Measurements from ENCODE around the gene DDAH1.
"Not testable (repeated sequence)": the region's sequence is repeated elsewhere in the genome, so short reads cannot be mapped to it uniquely, and the experiment has no call there.

Gene DDAH1

DNA sequence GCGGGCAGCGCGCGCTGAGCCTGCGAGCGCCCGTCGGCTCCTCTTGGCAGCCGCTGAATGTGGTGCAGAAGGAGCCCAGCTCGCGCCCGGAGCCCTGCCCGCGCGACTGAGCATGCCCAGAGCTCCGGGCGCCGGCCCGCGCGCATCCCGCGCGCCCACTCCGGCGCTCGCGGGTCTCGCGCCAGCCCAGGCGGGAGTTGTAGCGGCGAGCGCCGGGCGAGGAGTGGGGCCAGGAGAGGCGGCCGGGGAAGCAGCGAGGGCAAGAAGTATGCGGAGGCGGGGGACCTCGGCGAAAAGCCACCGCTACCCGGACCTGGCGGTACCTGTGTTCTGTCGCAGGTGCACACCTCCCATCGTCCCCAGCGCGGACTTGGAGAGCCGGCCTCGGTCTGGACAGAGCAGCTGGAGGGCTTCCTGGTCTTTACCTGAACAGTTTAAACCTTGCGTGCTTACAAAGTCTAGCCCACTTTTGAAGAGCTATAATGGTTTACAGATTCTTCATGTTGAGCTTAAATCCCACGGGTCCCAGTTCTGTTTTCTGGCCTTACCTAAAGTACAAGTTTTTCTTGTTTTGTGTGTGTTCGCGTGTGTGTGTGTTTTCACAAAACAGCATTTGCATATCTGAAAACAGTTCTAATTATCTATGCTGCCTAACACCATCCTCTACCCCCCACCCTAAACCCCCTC is at the start of gene DDAH1:
TSS of gene DDAH1 (minus strand) at position 61 of the 687 bp plus-strand sequence. CDS start 114 bp downstream, outside the sequence.
- no peak for DNase-seq (ENCODE audit: low read depth in 2 of 2)

- DNase-seq (ENCODE audit: low read depth in 2 of 2), result not testable (repeated sequence)
These were observed 49.0 kb upstream of the DDAH1 start for GRCh38 chr1:85513998-85514397.

DNA sequence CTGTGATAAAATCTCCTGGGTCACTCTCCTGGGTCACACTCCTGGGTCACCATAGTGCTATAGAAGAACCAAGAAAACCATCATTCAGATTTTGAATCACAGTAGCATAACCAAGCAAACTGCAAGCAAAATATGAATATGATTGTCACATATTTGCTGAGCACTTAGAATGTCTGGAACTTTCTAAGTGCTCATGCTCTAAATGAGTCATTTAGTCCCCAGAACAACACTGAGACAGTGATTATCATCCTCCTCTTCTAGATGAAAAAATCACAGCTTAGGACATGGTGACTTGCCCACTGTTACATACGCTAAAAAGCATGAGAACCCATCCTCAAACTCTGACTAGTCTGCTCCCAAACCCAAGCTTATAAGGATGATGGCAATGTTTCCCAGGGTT is 39.5 kb upstream of the DDAH1 start:
- no peak for DNase-seq (ENCODE audit: low read depth in 2 of 2)

DNA sequence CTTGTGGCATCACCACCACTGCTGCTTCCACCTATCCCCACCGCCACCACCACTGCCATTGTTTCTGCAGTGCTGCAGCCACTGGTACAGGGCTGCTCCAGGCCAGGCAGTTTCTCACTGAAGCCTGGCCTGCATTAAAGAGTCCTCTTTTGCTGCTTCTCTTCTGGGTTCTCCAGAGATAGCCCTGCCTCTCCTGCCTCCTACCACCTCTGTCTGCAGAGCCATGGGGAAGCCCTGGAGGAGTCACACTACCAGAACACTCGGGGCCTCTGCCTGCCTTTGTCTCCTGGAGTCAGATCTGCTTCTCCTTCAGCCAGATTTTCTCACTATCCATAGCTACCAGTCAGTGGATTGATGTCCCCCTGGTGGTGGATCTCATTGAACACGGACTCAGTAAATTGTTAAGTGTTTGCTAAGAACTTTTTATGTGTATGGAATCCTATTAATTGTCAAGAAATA is 37.7 kb upstream of the DDAH1 start:
- DNase-seq (ENCODE audit: low read depth in 2 of 2), result no peak

- DNase-seq (ENCODE audit: low read depth in 2 of 2), result no peak
These were observed 37.2 kb upstream of the DDAH1 start for GRCh38 chr1:85502171-85502570.

DNA sequence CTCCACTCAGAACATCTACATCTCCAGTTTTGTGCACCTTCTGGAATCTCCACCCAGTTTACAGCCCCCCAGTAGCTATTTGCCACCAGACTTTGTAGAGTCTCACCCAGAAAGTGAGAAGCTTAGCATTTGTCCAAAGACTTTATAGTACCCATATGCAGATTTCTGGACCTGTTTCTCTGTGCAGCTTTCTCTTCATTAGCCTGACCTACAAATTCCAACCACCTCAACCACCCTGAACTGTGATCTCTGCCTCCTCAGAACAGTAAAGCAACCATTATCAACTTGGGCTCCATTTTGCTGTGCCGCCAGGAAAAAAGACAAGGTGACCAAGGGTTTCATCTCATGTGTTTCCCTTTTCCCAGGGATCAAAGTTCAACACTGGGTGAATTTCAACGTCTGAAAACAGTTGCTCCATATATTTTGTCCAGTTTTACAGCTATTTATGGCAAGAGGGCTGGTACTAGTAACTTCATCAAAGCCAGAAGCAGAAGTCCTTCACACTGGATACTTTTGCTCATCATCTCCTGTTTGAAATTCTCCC is 36.5 kb upstream of the DDAH1 start:
- no peak for DNase-seq (ENCODE audit: low read depth in 2 of 2)

- DNase-seq (ENCODE audit: low read depth in 2 of 2), result no peak
These were observed 32.1 kb upstream of the DDAH1 start for GRCh38 chr1:85496941-85497582.

DNA sequence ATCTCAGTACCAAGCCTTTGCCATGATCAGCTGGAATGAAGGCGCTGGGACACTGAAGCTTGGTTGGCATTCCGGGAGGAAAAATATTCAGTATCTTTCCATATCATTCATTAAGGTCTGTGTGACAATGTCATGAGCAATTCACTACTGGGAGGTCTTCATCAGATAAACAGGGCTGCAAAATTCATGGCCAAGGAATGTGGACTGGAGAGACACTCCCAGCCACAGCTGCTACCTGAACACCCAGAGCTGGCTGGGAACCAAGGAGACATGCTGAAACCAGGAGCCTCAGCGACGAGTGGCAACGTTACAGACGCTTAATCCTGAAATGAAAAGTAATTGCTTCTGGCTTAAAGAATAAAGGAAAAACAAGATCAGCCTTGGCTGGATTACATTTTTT is 30.6 kb upstream of the DDAH1 start:
- DNase-seq (ENCODE audit: low read depth in 2 of 2), result no peak

GRCh38 chr1:85494904-85495266 is 29.9 kb upstream of the DDAH1 start:
- DNase-seq (ENCODE audit: low read depth in 2 of 2), result no peak

DNA sequence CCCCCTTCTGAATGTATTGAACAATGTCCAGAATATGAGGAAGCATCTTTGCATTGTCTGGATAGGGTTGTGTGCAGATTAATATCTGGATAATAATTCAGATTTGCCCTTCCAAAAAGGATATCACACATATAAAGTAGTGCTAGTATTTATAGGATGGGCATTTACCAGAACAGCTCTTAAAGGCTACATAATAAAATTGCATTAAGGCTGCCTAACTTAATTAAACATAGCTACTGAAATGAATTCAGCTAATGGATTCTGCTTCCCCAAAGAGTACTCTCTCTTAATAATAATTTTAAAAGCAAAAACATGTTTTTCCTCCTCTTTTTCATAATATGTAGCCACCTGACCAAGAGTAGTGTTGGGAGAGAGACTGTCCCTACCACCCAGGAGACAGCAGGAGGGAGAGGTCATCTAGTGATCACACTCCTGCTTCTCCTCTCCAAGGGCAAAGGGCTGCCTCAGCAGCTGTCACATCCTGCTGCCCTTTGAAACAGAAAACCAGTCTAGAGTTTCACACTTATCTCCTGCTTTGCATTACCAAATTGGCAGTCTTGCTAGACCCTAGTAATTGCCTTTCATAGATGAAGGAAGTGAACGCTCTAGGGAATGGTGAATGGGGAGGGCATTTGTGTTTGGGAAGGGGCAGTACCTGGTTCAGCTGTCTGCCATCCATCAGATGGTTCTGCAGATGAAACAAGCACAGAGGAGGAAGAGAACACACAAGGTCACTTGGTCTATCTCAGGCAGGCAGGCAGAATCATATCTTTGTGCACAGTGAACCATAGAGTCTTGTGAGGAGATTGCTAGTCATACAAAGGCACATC is 29.3 kb upstream of the DDAH1 start:
- no peak for DNase-seq (ENCODE audit: low read depth in 2 of 2)

- no peak for DNase-seq (ENCODE audit: low read depth in 2 of 2)
These were observed 25.5 kb upstream of the DDAH1 start for GRCh38 chr1:85490270-85490985.

DNA sequence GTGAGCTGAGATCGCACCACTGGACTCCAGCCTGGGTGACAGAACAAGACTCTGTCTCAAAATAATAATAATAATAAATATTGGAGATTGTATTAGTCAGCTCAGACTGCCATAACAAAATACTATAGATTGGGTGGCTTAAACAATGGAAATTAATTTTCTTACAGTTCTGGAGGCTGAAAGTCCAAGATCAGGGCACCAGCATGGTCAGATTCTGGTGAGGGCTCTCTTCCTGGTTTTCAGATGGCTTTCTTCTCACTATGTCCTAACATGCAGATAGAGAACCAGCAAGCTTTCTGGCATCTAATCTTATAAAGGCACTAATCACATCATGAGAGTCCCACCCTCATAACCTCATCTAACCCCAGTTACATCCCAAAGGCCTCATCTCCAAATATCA is 23.2 kb upstream of the DDAH1 start:
- no peak for DNase-seq (ENCODE audit: low read depth in 2 of 2)

DNA sequence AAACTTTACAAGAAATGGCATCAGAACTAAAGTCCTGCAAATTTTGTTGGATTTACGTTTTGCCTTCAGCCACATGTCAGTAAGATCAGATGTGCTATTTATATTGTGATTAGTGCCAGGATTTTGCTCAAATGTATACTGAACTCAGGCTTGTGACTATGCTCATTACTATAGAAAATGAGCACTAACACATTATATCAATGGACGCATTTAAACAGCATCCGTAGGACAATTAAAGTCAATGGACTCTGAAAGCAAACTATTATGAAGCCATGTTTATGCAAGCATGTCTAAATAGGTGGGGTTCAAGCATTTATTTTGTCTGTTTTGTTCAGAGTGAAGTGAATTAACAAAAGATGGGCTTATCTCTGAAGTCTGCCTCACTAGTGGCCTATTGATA is 20.6 kb upstream of the DDAH1 start:
- no peak for DNase-seq (ENCODE audit: low read depth in 2 of 2)

- DNase-seq (ENCODE audit: low read depth in 2 of 2), result no peak
These were observed 19.8 kb upstream of the DDAH1 start for GRCh38 chr1:85484716-85485115.

DNA sequence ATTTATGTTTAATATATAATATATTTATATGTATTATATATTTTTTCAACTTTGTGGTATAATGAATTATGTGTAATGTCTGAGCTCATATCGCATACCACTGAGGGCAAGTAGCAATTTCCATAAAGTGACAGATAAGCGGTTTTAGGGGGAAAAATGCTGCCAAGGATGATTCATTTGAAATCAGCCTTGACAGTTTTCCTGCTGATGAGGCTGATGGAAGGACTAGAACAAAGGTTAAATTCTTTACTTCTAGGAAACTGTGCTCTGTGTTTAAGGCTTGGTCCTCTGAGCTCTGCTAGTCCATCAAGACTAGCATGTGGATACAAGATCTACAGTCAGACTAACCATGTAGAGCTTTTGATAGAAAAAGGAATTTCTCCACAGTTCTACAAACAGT is 19.3 kb upstream of the DDAH1 start:
- DNase-seq (ENCODE audit: low read depth in 2 of 2), result no peak

DNA sequence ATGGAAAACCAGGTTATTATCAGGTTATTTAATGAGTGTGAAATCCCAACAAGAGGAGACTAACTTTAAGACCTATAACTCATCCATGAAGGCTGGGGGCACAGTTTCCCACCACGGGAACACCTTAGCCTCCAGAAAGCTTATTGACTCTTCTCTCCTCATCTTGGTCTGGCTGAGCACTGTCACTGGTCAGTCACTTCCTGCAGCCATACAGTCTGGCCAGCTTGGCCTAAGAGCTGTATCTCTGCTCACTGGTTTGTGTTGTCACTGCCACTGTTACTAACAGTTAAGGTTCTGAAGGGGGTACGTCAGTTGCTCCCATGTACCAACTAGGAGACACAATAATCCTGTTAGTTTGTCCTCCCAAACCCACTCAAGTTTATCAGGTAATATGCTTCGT is 16.7 kb upstream of the DDAH1 start:
- no peak for DNase-seq (ENCODE audit: low read depth in 2 of 2)

GRCh38 chr1:85480566-85480965 is 15.6 kb upstream of the DDAH1 start:
- no peak for DNase-seq (ENCODE audit: low read depth in 2 of 2)

DNA sequence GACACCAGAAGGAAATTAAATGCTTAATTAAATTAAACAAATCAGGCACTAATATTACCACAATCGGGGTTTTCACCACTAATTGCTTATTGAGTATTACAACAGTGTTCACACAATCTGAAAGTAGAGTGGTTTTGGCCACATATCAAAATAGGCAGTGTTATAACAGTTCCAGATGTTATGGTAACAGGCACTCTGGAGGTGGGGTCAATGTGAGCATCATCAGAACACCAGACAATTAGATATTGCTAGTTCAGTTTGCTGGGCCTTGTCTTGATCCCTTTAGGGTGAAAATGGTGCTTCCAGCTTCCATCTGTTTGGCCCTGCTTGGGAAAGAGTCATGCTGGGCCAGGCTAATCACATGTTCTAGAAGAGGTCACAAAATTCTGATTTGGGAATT is 14.5 kb upstream of the DDAH1 start:
- DNase-seq (ENCODE audit: low read depth in 2 of 2), result no peak

- DNase-seq (ENCODE audit: low read depth in 2 of 2), result no peak
These were observed 13.4 kb upstream of the DDAH1 start for GRCh38 chr1:85478366-85478765.

DNA sequence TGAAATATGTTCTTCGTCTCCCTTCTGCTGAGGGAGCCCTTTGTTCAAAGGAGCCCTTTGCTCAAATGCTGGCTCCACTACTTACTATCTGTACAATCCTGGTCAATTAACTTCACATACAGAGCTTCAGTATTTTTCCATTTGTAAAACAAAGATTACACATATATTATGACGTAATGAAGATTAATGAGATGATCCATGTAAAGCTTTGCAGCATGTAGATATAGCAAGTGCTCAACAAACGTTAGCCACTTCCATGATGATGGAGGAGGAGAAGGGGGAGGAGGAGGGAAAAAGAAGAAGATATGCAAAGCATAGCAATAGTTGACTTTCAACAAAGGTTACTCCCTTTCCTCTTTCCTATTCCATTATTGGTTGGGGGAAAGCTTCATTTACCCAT is 10.1 kb upstream of the DDAH1 start:
- DNase-seq (ENCODE audit: low read depth in 2 of 2), result no peak

DNA sequence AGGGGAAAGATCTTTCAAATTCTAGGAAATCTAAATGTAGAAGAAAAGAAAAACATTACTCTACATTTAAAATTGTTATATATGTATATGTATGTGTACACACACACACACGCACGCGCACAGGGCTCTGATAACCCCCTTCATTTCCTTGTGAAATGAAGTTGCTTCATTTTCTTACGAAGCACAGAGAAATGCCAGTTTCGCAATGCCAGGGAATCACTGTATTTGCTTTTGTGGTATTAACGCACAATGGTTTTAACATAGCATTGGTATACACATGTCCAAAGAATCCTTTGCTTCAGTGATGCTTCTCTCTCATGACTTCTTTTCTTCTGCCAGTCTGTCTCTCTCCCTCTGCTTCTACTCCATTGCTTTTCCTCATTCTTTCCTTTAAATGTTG is 8.4 kb upstream of the DDAH1 start:
- DNase-seq (ENCODE audit: low read depth in 2 of 2), result no peak

- DNase-seq (ENCODE audit: low read depth in 2 of 2), result no peak
These were observed 6.6 kb upstream of the DDAH1 start for GRCh38 chr1:85471558-85471957.

Data from stimulated activated CD8-positive, alpha-beta memory T cell treated with anti-CD3 and anti-CD28 coated beads, Interleukin-15, amount 100 ng/mL, for 48 hours (primary cell).